GM10248 (cell line): Measurements from ENCODE around the gene PDZK1IP1.
"Not testable (repeated sequence)": the region's sequence is repeated elsewhere in the genome, so short reads cannot be mapped to it uniquely, and the experiment has no call there.

ENCODE experiments used
- CTCF ChIA-PET: fragments of 300-600 bp; sonication (Branson Sonifier 250); formaldehyde crosslinking; extraction: SDS; loops from one replicate; lab custom pipeline; 2021; ENCODE audit warnings: antibody characterized with exemption; lab: Yijun Ruan, JAX
- POLR2A ChIA-PET: fragments of 350-650 bp; sonication (Branson Sonifier 250); formaldehyde crosslinking; extraction: SDS; loops from one replicate; lab custom pipeline; 2020; ENCODE audit warnings: antibody characterized with exemption; lab: Yijun Ruan, JAX
- DNase-seq: peaks from one replicate; pipeline ENCODE4 v3.0.0; 2012; ENCODE audit errors: extremely low spot score
- TF ChIP-seq, protein P1 (sequence below): IDR thresholded peaks from 2 replicates; pipeline ENCODE4 v1.5.1; 2012; ENCODE audit warnings: mild to moderate bottlenecking, low read depth; ENCODE audit errors: extremely low read depth, missing control alignments, control extremely low read depth

The PDZK1IP1 gene

DNA sequence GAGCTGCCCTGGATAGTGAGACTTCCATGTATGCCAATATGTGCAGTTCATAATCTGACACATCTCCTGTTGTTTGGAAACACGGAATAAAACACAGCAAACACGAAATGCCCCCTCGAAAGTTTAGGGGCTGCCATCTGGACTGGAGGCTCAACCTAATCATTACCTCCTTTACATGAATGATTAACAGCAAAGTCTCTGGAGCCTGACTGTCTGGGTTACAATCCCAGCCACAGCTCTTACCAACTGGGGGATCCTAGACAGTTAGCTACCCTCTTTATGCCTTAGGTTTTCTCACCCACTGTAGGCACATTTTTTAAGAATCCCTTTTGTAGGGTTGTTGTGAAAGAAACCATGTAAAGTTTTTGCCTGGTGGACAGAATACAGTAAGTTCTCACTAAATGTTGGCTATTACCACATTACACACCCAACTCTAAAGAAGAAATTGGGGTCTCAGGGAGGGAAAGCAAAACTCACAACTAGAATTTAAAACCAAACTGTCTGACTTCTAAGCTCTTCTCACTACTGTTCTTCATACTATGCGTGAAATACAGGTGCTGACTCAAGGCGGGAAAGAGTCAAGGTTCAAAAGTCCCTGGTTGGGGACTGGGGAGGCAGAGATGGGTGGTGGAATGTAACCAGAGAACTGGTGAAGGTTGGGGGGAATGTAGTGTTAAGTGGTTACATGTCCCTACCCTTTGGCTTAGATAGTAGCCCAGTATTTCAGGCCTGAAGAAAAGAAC, 28.4 kb downstream of the PDZK1IP1 start:
- no peak for DNase-seq
- TF ChIP-seq, protein P1, sequence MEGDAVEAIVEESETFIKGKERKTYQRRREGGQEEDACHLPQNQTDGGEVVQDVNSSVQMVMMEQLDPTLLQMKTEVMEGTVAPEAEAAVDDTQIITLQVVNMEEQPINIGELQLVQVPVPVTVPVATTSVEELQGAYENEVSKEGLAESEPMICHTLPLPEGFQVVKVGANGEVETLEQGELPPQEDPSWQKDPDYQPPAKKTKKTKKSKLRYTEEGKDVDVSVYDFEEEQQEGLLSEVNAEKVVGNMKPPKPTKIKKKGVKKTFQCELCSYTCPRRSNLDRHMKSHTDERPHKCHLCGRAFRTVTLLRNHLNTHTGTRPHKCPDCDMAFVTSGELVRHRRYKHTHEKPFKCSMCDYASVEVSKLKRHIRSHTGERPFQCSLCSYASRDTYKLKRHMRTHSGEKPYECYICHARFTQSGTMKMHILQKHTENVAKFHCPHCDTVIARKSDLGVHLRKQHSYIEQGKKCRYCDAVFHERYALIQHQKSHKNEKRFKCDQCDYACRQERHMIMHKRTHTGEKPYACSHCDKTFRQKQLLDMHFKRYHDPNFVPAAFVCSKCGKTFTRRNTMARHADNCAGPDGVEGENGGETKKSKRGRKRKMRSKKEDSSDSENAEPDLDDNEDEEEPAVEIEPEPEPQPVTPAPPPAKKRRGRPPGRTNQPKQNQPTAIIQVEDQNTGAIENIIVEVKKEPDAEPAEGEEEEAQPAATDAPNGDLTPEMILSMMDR = no peak
- POLR2A ChIA-PET = no interaction called here
- CTCF ChIA-PET = interaction anchor here (1.2 kb wide), 1 partner anchor 32 kb away, joined by 4 read pairs; no protein-coding TSS in a partner anchor

DNA sequence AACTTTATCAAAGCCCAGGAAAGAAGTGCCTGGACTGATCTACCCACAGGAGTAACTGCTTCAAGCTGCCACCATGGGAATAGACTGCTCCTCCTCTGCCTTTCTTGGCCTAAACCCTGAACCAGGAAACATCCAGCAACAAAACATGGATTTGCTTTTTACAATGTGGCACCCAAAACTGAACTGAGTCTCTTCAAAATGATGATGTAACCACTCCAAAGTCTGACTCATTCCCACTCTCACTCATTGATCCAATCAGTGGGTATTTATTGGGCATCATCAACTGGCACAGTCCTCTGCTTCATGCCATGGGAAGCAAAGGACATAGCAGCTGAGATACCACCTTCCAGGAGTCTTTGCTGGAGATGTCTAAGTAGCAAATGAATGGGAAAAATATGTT, 29.1 kb downstream of the PDZK1IP1 start:
- POLR2A ChIA-PET = no interaction called here
- CTCF ChIA-PET = interaction anchor here (1.2 kb wide), 1 partner anchor 32 kb away, joined by 4 read pairs; no protein-coding TSS in a partner anchor

GRCh38 chr1:47157957-47158356, 31.9 kb downstream of the PDZK1IP1 start:
- POLR2A ChIA-PET, DNase-seq, CTCF ChIA-PET: not testable (repeated sequence)

More for the DNA sequence above, 29.1 kb downstream of the PDZK1IP1 start:
- TF ChIP-seq, protein P1 = no peak
- no peak for DNase-seq

DNA sequence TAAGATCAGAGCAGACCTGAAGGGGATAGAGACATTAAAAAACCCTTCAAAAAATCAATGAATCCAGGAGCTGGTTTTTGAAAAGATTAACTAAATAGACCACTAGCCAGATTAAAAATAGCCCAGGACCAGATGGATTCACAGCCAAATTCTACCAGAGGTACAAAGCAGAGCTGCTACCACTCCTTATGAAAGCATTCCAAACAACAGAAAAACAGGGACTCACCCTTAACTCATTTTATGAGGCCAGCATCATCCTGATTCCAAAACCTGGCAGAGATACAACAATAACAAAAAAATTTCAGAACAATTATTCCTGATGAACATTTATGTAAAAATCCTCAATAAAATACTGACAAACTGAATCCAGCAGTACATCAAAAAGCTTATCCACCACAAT, 33.4 kb downstream of the PDZK1IP1 start:
- POLR2A ChIA-PET, DNase-seq: not testable (repeated sequence)
- CTCF ChIA-PET = interaction anchor here (1.3 to 1.5 kb wide), 2 partner anchors 19 to 106 kb away, joined by 3 to 4 read pairs; no protein-coding TSS in a partner anchor

GRCh38 chr1:47149162-47149561, 40.7 kb downstream of the PDZK1IP1 start:
- CTCF ChIA-PET = interaction anchor here (1.0 kb wide), 1 partner anchor 30 kb away, joined by 3 read pairs; no protein-coding TSS in a partner anchor
- DNase-seq, POLR2A ChIA-PET: not testable (repeated sequence)

DNA sequence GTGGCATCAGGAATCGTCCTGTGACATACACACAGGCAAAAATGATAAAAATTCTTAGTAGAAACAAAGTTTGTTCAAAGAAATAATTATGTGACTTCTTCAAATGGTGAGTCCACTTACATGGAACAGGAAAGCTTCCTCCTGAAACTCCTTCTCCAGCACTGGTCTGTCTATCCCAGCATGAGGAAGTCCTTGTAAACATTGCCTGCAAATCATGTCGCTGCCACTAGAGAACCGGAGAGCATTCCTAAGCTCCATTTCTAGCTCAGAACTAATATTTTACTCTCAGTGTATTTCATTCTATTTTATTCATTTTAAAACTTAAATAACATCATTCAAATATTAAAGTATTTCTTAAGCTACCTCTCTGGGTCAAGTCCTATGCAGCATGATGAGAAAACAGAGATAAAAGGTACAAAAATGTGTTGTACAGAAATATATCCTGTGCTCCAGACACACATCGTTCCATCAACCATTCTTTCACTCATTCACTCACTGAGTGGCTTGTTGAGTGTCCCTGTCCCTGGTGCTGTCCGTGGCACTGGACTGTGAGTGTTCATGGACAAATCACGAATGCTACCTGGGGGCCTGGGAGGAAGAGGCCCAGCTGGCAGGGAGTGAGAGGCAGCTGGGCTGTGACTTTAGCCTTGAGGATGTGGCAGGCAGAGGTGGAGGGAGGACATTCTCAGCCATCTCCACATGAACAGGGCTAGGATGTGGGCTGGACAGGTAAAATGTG, 42.6 kb downstream of the PDZK1IP1 start:
- POLR2A ChIA-PET = no interaction called here
- no peak for DNase-seq
- CTCF ChIA-PET = no interaction called here
- TF ChIP-seq, protein P1 = no peak

DNA sequence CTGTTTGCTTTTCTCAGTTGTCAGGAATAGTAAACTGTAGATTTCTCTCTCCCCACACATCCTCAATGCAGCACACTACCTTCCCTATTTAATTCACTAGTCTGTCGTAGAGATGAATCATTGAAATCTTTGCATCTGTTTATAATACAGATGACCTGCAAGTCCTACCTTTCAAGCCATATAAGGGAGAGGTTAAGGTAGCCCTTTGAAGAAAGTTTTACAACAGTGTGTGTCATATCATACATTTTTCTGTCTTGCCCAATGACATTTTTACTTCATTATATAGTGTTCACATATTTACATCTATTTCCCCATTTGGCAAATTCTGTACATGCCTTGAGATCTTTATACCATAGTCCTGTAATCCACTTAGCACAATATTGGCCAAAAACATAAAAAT, 43.3 kb downstream of the PDZK1IP1 start:
- CTCF ChIA-PET = not testable (repeated sequence)

GRCh38 chr1:47143654-47144053, 46.2 kb downstream of the PDZK1IP1 start:
- DNase-seq, CTCF ChIA-PET, POLR2A ChIA-PET: not testable (repeated sequence)
- TF ChIP-seq, protein P1 = peak; percentile 30

More for the DNA sequence above, 43.3 kb downstream of the PDZK1IP1 start:
- DNase-seq, POLR2A ChIA-PET: not testable (repeated sequence)

DNA sequence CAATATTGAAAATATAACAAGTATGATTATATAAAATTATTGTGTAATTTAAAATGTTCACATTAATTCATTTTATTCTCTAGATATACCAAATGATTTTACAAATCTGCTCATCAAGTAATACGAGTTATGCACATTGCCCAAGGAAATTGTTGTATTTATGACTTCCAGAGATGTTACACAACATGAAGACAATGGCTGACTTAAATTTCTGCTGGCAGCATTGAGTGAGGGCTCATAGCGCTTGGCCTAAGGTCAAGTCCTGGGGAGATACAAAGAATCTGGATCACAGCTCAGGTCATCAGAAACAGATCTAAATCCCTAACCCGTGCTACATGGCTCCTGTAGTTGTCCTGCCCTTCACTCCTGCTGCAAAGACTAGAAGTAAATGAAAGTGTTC, 49.5 kb downstream of the PDZK1IP1 start:
- POLR2A ChIA-PET, DNase-seq: not testable (repeated sequence)
- CTCF ChIA-PET = interaction anchor here (1.3 kb wide), 1 partner anchor 39 kb away, joined by 3 read pairs; no protein-coding TSS in a partner anchor
